ENCODE measurements around the gene ZNF654. TPM values are rescaled to one million over a fixed set of nuclear protein-coding genes. Genes with fewer than 3 reads are reported as not detected.
"Not testable (repeated sequence)": the region's sequence is repeated elsewhere in the genome, so short reads cannot be mapped to it uniquely, and the experiment has no call there.

Gene ZNF654
- total RNA-seq, 1 donor from 2014 or later: 13.8 TPM

DNA sequence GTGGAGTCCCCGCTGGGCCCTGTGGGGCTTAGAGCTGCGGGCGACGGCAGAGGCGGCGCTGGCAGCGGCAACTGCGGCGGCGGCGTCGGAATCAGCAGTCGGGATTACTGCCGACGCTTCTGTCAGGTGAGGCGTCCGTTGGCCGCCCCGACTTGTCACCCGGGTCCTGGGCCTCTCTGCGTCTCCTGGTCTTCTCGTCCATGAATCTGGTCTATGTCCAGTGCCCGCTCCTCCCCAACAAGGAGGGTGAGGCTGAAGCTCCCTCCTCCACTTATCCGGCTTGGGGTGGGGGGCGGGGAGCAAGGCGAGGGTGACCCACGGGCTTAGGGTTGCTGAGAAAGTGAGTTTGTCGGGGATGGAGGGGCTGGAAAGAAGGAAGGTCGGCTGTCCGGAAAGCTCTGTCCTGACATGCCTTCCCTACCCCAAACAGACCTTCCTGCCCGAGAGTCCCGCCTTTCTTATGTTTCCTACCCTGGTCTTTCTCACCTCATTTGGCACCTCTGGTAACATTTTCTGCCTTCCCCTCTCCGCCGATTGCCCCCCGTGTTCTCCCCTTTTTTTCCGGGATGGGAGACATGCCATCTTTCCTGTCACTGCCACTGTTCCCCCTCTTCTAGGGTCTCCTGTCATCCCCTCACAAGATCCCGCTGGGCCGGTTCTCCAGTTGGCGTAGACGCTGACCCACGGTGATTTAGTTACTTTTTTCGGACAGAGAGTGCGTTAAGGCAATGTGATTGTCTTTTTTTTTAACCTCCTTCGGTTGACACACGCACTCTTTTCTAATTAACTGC, 520 bp downstream of the ZNF654 start:
- DNase-seq (ENCODE audit: low read depth, low spot score): no peak

DNA sequence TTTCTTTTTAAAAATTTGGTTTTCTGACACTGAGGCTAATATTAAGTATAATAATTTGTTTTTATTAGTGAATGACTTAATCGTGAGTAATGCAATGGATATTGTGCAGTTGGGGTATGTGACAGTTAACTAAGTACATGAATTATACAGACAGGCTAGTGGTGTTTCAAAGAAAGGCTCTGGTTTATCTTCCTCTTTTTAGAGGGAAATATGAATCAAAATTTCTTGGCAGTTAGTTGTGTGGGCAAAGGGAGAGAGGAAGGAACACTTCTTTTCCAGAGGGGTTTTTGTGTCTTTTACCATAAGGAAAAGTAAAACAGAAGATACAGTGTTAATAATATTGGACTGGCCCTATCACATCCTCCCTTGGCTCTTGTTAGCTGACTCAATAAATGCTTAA, 2.7 kb downstream of the ZNF654 start:
- DNase-seq (ENCODE audit: low read depth, low spot score): no peak

DNA sequence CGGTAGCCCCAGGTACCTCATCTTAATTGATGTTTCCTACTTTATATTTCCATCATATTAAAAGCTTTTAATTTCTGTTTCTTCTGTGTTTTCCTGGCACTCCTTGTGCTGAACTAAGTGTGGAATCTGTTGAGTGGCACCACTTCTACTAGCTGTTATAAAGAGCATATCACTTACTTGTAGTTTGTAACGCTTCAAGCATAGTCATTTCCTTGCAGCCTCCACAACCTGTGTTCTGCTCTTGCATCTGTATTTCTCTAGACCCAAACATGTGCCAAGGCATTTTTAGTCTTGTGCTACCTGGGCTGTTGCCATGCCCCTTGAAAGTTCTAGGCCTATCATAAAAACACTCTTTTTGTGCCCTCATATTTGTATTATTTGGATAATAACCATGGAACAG, 16.0 kb downstream of the ZNF654 start:
- DNase-seq (ENCODE audit: low read depth, low spot score): no peak

DNA sequence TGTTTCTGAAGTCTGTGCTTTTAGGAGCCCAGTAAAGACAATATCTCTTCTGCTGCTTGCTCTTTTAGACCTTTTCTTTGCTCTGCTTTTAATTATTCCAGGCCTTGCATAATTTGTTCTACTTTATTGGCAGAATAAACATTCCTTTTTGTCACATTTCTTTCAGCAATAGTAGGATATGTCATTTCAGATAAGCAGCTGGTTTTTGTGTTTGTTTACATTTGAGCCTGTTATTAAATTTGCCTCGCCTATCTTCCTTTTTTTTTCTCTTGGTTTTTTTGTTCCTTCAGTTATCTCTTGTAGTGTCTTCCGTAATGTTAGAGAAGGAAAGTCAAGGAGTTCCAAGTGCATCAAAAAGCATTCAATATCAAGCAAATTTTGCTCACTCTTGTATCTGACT, 16.4 kb downstream of the ZNF654 start:
- no peak for DNase-seq (ENCODE audit: low read depth, low spot score)

DNA sequence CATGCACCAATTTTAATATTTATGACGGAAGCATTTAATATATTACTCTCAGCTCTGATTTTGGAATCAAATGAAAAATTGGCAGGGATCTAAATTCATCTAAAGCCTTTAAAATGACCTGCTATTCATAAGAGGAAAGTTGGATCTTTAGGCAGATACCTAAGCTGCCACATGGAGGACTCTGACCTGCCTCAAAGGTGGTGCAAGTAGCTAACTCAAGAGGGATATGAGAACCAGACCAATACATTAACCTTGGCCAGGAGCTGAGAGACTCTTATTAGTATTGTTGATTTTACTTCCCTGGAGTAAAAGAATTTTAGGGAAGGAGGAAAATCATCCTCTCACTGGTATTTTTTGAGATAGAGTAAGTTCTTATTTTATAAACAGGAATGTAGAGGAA, 17.7 kb downstream of the ZNF654 start:
- no peak for DNase-seq (ENCODE audit: low read depth, low spot score)

DNA sequence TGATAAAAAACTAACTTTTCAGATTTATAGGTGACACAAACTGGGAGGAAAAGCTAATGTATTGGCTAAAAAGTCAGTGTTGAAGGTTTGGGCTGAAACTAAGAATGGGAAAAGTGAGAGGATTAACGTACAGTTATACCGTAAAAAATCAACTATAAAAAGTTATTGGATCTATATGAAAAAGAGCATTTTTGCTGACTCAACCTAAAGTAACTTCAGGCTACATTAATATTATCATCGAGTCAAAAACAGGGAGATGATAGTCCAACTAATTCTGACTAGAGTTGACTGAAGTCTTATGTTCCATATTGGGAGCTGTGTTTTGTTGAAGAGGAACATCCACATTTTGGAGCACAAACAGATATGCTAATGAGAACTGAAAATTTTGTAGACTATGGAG, 19.9 kb downstream of the ZNF654 start:
- DNase-seq (ENCODE audit: low read depth, low spot score): no peak

DNA sequence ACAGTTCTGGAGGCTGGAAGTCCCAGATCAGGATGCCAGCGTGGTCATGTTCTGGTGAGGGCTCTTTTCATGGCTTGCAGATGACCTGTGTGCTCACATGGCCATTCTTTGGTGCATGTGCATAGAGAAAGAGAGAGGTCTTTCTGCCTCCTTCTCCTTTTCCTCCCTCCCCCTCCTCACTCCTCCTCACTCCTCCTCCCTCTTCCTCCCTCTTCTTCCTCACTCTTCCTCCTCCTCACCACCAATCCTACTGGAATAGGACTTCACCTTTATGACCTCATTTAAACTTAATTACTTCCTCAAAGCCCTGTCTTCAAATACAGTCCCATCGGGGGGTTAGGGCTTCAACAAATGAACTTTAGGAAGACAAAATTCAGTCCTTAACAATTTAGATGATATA, 23.8 kb downstream of the ZNF654 start:
- DNase-seq (ENCODE audit: low read depth, low spot score): no peak

DNA sequence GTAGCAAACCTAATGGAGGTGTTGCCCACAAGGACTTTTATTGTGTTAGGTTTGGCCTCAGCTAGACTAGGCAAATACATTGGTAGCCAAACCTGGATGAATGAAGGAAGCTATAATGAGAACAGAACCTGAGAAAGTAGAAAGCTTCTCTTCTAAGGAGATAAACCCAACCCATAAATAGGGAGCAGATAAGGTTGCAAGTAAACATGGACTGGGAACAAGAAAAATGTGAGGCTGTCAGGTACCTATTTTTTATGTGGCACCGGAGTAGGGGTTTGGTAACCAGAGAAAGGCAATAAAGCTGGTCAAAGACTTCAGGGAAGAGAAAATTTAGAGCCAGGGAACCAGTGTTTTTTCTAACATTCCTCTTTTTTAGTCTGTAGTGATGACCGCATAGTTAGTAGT, 25.0 kb downstream of the ZNF654 start:
- no peak for DNase-seq (ENCODE audit: low read depth, low spot score)

DNA sequence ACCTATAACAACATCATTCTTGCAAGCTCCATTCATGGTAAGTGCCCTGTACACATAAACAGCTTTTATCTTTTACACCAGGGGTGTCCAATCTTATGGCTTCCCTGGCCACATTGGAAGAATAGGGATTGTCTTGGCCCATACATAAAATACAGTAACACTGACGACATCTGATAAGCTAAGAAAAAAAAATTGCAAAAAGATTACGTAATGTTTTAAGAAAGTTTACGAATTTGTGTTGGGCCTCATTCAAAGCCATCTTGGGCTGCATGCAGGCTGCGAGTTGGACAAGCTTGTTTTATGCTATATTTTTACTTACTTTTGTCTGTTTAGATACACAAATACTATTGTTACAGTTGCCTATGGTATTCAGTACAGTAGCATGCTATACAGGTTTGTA, 31.6 kb downstream of the ZNF654 start:
- DNase-seq (ENCODE audit: low read depth, low spot score): no peak

DNA sequence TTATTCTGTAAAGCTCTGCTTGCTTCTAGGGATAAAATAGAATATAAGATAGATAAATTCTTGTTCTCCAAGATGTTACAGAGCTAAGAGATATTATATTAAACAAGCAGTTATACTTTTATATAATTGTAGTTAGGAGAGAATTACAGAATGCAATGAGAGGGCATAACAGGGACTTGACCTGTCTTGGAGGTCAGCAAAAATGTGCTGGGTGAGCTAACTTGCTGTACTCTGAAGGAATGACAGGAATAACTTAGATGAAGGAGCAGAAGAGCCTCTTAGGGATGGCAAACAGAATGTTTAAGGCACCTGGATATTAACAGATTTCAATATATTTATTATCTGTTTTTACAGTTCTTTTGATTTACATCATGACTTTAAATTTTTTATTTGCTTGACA, 33.2 kb downstream of the ZNF654 start:
- no peak for DNase-seq (ENCODE audit: low read depth, low spot score)

DNA sequence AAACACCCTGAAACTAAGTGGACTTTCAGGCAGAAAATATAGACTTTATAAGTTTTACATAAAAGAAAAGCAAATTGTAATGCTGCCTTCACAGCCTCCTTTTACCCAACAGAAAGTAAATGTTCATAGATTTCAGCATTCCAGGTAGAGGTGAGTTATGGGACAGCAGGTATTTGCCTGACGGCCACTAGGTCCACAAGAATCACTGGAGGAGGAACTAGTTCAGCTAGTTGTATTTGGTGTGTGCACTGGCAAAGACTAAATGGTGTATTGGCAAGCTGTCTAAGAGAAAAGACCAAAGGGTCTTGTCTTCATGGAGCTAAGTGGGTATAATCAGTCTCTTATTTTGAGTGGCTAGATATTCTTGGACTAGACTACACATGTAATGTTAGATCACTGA, 34.2 kb downstream of the ZNF654 start:
- DNase-seq (ENCODE audit: low read depth, low spot score): no peak

DNA sequence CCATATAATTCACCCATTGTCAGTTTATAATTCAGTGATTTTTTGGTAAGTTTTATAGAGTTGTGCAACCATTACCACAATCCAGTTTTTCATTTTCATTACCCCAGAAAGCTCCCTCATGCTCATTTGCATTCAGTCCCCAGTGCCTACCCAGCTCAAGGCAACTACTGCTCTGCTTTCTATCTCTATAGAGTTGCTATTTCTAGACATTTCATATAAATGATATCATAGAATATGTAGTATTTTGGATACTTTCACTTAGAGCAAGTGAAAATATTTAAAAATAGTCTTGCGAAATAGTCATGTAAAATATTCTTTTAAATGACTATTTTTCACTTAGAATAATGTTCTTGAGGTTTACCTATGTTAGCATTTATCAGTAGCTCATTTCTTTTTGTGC, 42.1 kb downstream of the ZNF654 start:
- no peak for DNase-seq (ENCODE audit: low read depth, low spot score)

DNA sequence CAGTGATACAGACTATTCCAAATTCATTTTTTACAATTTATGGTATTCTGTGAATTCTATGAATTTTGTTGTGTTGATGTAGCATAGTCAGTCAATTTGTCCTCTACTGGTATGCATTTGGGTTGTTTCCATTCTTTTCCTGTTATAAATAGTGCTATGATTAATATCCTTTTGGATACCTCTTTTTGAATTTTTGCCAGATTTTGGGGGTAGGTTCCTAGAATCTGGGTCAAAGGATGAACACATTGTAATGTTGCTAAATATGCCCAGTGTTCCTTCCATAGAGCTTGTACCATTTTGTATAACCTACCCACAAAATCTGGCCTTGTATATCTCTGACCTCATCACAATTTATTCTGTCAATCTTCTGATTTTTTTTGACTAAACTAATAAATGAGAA, 46.3 kb downstream of the ZNF654 start:
- no peak for DNase-seq (ENCODE audit: low read depth, low spot score)

DNA sequence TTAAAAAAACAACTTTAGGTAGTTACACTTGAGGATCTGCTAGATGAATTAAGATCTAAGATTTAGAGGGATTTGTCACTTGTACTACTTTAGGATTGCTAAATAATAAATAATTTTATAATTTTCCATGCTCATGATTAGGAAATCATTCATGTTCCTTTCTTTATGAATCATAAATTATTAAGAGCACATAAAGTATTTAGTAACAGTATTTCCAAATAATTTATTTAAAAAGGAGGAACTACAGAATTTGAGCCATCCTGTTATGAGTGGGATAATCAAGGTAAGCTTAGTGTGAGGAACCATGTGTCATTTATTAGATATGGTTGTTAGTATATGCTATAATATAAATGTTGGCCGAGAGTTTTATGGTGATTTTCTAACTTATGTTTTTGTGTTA, 53.2 kb downstream of the ZNF654 start:
- DNase-seq (ENCODE audit: low read depth, low spot score): no peak

DNA sequence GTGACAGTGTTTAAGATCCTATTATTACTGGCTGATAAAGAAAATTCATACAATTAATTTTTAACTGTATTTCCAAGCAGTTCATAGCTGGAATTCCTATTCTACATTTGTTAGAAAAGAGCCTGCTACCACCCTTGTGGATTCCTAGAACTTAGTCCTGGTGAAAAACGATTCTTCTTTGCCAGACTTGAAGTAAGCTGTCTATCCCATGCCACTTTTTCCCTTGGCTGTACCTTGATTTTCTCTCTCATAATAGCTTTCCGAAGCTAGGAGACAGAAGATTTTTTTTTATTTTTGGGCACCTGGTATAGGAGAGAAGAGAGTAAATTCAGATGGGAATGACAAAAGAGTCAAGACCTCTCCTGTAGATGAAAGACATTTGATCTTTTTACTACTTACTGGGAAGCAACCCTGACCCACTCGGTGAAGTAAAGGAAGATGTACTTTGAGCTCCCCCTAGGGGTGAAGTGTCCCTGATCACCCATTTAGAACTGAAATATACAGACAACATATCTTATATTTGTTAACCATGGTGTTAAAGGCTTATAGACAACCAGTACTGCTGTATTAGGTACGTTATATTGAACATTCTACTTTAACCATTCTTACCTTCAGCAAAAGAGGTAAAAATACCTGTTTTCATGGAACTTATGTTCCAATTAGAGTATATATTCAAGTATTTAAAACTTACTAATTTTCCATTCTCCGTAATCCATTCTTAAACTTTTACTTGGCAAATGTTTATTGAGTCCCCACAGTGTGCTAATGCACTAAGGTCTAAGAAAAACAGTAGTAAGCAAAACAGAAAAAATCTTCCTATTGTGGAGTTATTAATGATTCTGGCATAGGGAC, 54.5 kb downstream of the ZNF654 start:
- peak; percentile 19 for DNase-seq (ENCODE audit: low read depth, low spot score)

DNA sequence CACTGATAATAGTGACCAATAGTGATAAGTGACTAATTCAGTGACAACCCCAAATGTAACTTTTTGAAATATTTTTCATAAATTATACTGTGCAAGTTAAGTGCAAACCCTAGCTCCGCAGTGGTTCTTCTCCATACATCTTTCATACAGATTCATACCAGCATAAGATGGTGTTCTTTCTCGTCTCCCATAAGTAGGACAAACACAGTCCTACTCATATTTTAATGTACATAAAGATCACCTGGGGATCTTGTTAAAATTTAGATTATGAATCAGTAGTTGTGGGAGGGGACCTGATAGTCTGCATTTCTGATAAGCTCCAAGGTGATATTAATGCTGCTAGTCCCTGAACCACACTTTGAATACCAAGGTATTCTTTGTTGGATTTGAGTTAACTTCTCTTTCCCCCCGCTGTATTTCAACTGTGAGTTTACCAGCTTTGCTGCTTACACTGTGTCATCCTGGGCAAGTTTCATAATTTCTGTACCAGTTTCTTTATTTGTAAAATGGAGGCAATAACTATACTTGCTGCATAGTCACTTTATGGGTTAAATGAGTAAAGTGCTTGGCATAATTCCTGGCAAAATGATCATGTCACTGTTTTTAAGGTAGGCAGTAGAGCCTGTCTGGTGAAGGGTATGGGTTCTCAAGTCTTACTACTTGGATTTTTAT, 56.0 kb downstream of the ZNF654 start:
- DNase-seq (ENCODE audit: low read depth, low spot score): no peak

DNA sequence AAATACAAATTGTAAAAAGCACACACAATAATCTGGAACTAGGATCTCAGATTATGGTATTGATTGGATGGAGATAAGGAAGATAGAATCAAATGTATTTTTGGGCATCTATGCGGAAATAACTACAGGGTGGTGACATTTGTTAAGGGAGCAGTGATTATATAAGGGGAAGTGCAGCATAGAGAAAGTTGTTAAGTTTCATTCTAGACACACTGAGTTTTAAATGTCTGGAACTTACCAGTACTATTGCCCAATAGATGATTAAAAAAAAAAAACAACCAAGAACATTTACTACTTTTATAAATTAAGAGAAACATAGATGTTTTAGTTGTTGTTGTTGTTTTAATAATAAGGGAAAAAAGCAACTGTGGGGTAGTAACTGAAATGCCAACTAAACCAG, 58.6 kb downstream of the ZNF654 start:
- DNase-seq (ENCODE audit: low read depth, low spot score): no peak

DNA sequence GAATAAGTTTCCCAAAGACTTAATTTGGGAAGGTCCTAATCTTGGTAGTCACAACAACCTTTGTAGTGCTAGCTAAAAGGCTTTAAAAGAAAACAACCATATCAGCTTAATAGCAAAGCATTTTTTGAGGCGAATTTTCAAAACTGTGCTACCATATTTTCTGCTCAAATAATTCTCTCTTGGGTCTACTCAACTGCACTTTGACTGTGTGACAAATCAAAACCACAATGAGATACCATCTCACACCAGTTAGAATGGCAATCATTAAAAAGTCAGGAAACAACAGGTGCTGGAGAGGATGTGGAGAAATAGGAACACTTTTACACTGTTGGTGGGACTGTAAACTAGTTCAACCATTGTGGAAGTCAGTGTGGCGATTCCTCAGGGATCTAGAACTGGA, 59.5 kb downstream of the ZNF654 start:
- DNase-seq (ENCODE audit: low read depth, low spot score): not testable (repeated sequence)

DNA sequence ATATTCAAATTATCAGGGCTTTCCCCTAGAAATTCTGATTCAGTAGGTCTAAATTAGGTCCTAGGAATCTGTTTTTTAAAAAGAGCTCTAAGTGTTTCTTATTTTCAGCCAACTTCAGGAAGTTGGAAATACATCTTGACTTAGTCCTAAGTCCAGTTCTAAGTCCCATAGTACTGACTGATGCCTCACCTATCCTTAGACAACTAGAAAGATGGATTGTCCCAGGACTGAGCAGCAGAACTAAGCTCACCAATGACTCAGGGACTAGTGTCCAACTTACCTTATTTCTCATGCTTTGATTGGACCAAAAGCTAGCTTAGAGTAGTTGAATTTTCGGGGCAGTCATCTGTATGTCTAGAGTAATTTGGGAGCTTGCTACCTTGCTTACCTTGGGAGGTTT, 64.5 kb downstream of the ZNF654 start:
- DNase-seq (ENCODE audit: low read depth, low spot score): no peak

DNA sequence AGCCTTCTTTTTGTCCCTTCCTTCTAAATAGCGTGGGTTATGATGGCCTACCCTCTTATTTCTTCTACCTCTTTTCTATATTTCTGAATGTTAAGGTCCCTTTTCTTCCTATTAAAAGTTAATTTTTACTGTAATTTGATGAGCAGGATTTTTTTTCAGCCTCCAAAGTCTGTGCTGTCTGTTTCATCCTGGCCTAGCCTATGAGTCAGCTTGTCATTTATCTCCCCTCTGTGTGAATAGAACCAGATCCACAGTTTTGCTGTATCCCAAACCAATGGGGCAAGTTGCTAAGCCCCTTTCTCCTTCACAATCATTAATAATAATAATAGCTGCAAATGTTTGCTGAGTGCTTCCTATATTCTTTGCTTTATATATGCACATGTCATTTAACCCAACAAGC, 72.6 kb downstream of the ZNF654 start:
- no peak for DNase-seq (ENCODE audit: low read depth, low spot score)

DNA sequence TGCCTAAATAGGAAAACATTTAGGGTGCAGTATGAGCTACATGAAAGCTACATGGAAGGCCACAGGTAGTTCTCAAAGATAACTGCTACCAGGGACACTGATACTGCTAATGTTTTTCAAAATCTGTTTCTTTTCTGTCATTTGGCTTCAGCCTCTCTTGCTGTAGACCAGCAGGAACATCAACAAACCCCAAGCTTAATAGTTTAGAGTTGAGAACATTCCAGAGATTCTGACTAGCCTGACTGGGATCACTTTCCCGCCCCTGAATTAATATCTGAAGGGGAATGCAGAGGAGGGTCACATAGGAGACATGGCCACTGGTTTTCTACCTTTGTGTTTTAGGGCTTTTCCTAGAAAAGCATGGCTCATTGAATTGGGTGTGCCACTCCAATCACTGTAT, 73.8 kb downstream of the ZNF654 start:
- no peak for DNase-seq (ENCODE audit: low read depth, low spot score)

DNA sequence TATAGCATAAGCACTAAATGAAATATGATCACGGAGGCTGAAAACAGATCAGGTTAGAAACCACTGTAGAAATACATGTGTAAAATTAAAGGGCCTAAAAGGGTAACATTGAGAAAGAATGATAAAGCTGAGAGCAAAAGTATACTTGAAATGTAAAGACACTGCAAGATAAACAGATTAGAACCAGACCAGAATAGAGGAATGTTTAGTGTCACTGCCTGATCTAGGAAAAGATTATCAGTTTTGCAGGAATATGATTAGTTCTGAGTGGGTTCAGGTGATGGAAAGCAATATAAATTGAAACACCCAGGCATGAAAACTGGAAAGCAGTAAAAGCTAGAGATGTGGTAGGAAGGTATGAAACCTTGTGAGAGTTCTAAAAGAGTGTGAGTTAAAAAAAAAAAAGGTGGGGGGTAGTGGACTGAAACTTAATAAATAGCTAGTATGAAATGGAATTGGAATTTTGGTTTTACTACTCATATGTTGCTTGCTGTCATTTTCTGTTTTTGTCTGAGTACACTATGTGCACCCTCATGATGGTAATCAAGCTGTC, 74.7 kb downstream of the ZNF654 start:
- no peak for DNase-seq (ENCODE audit: low read depth, low spot score)
